Activated CD4-positive, alpha-beta T cell treated with anti-CD3 and anti-CD28 coated beads, Interleukin-2, amount 10 ng/mL, durations not matched to agents 24 days and 14 days (primary cell): ENCODE results near the gene PTPRK. TPM values are rescaled to one million over a fixed set of nuclear protein-coding genes. Genes with fewer than 3 reads are reported as not detected.

Experiments used
- DNase-seq: peaks from one replicate; pipeline ENCODE4 v3.0.0; 2022
- H3K27ac Mint-ChIP-seq: one replicate; pipeline ENCODE4 v1.8.0; 2022; ENCODE audit warnings: mild to moderate bottlenecking, mixed read lengths
- H3K27me3 Mint-ChIP-seq: one replicate; pipeline ENCODE4 v1.8.0; 2022; ENCODE audit warnings: mixed read lengths
- H3K36me3 Mint-ChIP-seq: one replicate; pipeline ENCODE4 v1.8.0; 2022; ENCODE audit warnings: low read depth, mild to moderate bottlenecking, mixed read lengths
- H3K4me1 Mint-ChIP-seq: one replicate; pipeline ENCODE4 v1.8.0; 2021; ENCODE audit warnings: mixed read lengths
- H3K4me3 Mint-ChIP-seq: one replicate; pipeline ENCODE4 v1.8.0; 2022; ENCODE audit warnings: mild to moderate bottlenecking, moderate library complexity, mixed read lengths
- H3K9me3 Mint-ChIP-seq: one replicate; pipeline ENCODE4 v1.8.0; 2021; ENCODE audit warnings: mixed read lengths
- intact Hi-C: fragments of 100-400 bp; cut with micrococcal nuclease; formaldehyde crosslinking; loops from one replicate; pipeline ENCODE4 v1.15.1; 2023
- total RNA-seq: library from RNA; stranded (reverse); gene quantifications from 2 replicates; pipeline ENCODE4 v1.2.3, GENCODE V29; 2022

PTPRK gene
- total RNA-seq, 1 donor from 2014 or later: 3.6 TPM

DNA sequence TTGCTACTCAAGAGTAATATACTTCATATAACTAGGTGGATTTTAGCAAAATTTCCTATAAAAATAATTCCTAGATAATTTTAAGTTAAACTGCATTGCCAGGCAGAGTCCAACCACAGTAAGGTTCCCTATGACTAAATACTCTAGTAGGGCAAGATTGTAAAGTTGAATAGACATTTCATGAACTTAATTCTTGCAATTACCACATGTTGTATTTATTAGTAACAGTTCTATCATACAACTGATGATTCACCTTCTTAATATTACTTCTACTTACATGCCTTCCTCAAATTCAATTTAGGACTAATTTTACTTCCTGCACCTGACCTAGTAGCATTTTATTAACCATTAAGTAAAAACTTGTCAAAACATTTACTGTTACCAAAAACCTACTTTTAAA is 352.8 kb downstream of the PTPRK start:
- Mint-ChIP-seq H3K36me3 (no peaks in the 10 kb centered on the region), H3K4me1 (no peaks in the 10 kb centered on the region), H3K9me3 (no peaks in the 10 kb centered on the region), H3K27me3 (peaks cover 2% of the 10 kb centered on the region), H3K4me3 (no peak overlapping the region), H3K27ac (no peak overlapping the region)
- intact Hi-C loops: no loop called here
- no peak for DNase-seq

DNA sequence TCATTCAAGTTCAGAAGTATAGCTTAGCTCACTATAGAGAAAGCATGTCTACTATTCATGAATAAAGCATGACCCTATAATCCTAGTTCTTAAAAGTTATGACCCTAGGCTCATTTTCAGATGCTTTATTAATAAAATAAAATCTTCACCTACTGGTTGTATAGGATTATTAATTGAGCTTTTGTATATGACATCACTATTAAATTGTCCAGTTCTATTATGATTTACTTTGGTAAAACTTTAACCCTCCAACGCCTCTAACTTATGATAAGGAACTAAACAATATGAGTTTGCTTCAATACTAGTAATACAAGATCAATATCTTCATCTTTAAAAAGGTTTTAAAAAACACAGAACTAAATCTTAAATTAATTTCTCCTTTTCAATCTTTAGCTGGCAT is 356.1 kb downstream of the PTPRK start:
- no peaks in the 10 kb centered on the region for H3K4me1 Mint-ChIP-seq
- no peak overlapping the region for H3K4me3 Mint-ChIP-seq
- no peaks in the 10 kb centered on the region for H3K36me3 Mint-ChIP-seq
- no peaks in the 10 kb centered on the region for H3K9me3 Mint-ChIP-seq
- intact Hi-C loops: no loop called here
- peaks cover 6% of the 10 kb centered on the region for H3K27me3 Mint-ChIP-seq
- DNase-seq: no peak
- no peak overlapping the region for H3K27ac Mint-ChIP-seq

DNA sequence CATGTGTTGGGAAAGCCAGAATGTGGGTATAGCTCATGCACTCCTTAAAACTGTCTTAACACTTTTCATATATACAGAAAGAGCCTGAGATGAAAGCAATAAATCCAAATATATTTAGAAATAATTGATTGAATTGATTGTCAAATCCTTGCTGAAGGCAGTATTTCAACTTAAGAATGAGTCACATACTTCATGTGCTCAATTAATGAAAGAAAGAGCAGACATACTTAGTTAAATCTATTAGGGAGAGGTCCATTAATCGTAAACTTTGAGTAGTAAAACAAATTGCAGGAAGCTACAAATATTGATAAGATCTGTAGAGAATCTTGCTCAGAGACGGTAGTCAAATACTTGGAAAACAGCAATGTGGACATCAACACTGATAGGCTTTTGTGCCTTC is 358.0 kb downstream of the PTPRK start:
- Mint-ChIP-seq H3K36me3 (no peaks in the 10 kb centered on the region), H3K4me1 (no peaks in the 10 kb centered on the region), H3K27ac (no peak overlapping the region), H3K4me3 (no peak overlapping the region), H3K9me3 (no peaks in the 10 kb centered on the region), H3K27me3 (peaks cover 6% of the 10 kb centered on the region)
- no peak for DNase-seq
- intact Hi-C loops: no loop called here

DNA sequence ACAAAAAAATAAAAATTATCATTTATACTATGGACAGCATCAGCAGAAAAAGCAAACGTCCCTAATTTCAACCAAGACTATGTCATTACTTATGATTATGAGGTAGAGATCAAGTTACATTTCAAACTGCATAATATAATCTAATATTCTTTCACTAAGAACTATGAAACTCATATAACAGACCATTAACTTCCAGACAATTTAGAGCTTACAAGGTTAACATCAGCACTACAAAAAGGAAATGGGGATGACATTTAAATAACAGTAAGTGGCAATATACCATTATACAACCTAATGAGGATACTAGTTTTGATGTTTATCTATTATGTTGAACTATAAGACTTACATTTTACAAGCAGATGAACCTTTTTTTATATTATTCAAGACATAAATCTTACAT is 358.6 kb downstream of the PTPRK start:
- Mint-ChIP-seq H3K27me3 (peaks cover 6% of the 10 kb centered on the region), H3K9me3 (no peaks in the 10 kb centered on the region), H3K4me1 (no peaks in the 10 kb centered on the region), H3K36me3 (no peaks in the 10 kb centered on the region), H3K4me3 (no peak overlapping the region), H3K27ac (no peak overlapping the region)
- intact Hi-C loops: no loop called here
- DNase-seq: no peak

DNA sequence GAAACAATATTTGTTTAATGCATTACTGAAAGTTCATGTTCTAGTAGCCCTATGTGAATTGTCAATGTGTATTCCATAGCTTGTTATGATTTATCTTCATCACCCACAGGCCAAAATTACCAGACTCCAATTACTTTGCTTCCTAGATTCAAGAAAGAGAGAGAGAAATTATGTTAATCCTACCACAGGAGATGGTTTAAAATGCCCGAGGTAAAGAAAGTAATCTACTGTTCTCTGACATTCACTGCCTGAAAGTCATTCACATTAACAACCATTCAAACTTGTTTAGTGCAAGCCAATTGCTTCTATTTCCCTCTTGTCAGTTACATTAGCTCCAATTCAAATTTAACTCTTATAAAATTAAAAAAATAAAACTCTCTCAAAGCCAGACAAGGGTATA is 359.1 kb downstream of the PTPRK start:
- no peaks in the 10 kb centered on the region for H3K9me3 Mint-ChIP-seq
- H3K27ac Mint-ChIP-seq: no peak overlapping the region
- H3K4me1 Mint-ChIP-seq: peaks cover 2% of the 10 kb centered on the region
- H3K27me3 Mint-ChIP-seq: peaks cover 6% of the 10 kb centered on the region
- intact Hi-C loops: no loop called here
- DNase-seq: no peak
- no peak overlapping the region for H3K4me3 Mint-ChIP-seq
- no peaks in the 10 kb centered on the region for H3K36me3 Mint-ChIP-seq

DNA sequence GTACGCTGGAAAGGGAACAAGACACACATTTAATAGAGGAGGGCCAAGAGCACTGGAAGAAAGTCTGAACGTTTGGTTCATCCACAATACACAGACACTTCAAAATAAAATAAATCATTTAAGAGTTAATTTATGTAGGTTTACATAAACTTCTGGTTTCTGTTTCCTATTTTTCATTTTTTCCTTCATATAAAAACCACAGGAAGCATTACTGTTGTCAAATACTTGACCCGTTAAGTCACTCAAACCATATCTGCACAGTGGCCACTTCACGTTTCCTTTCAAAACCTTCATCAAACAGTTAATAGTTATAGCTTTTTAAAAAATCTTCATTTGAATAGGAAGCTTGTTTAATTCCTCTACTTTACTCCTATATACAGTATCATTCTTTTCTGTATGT is 361.9 kb downstream of the PTPRK start:
- H3K36me3 Mint-ChIP-seq: no peaks in the 10 kb centered on the region
- intact Hi-C loops: no loop called here

DNA sequence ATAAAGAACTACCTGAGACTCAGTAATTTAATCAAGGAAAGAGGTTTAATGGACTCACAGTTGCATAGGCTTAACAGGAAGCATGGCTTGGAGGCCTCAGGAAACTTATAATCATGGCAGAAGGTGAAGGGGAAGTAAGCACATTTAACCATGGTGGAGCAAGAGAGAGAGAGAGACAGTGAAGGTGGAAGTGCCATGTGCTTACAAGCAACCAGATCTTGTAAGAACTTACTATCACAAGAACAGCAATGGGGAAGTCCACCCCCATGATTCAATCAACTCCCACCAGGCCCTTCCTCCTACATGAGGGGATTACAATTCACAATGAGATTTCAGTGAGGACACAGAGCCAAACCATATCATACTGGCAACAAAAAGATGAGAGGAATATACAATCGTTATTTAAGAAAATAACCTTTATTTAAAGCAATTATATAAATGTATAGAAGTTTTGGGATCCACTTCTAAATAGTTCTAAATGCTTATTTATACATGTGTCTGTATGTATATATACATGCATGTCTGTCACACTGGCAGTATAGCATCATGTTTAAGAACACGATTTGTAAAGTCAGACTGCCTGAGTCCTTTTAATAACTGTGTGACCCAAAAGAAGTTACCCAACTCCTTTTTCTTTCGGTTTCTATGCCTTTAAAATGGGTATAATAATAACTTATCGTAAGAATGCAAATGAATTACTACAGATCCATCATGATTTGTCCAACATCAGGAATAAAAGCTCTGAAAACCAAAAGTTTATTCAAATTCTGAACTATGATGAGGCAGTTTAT is 363.9 kb downstream of the PTPRK start:
- no peak overlapping the region for H3K4me3 Mint-ChIP-seq
- H3K9me3 Mint-ChIP-seq: no peaks in the 10 kb centered on the region
- peaks cover 8% of the 10 kb centered on the region for H3K27me3 Mint-ChIP-seq
- no peaks in the 10 kb centered on the region for H3K36me3 Mint-ChIP-seq
- intact Hi-C loops: no loop called here
- H3K4me1 Mint-ChIP-seq: peaks cover 4% of the 10 kb centered on the region
- no peak overlapping the region for H3K27ac Mint-ChIP-seq
- DNase-seq: no peak

More for the DNA sequence above, 361.9 kb downstream of the PTPRK start:
- Mint-ChIP-seq H3K4me3 (no peak overlapping the region), H3K27me3 (peaks cover 3% of the 10 kb centered on the region), H3K27ac (no peak overlapping the region), H3K9me3 (no peaks in the 10 kb centered on the region), H3K4me1 (peaks cover 4% of the 10 kb centered on the region)
- no peak for DNase-seq

DNA sequence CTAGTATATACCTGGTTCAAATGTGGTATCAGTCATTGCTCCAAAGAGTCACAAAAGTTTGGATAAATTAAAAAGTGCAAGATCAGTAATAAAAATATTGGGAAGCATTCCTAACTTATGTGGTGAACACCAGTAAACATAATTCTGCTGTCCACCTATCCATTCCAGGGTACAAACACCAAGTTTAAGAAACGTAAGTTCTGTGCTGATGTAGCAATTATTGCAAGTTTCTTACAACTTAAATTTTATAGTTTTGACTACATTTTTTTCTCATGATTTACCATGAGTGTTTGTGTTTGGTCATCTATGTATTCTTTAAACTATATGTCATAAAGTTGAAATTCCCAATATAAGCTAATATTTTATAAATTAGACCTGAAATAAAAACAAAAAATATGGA is 364.6 kb downstream of the PTPRK start:
- peaks cover 8% of the 10 kb centered on the region for H3K27me3 Mint-ChIP-seq
- H3K4me1 Mint-ChIP-seq: peaks cover 4% of the 10 kb centered on the region
- no peaks in the 10 kb centered on the region for H3K9me3 Mint-ChIP-seq
- H3K27ac Mint-ChIP-seq: no peak overlapping the region
- no peak overlapping the region for H3K4me3 Mint-ChIP-seq
- DNase-seq: no peak
- H3K36me3 Mint-ChIP-seq: no peaks in the 10 kb centered on the region
- intact Hi-C loops: no loop called here

DNA sequence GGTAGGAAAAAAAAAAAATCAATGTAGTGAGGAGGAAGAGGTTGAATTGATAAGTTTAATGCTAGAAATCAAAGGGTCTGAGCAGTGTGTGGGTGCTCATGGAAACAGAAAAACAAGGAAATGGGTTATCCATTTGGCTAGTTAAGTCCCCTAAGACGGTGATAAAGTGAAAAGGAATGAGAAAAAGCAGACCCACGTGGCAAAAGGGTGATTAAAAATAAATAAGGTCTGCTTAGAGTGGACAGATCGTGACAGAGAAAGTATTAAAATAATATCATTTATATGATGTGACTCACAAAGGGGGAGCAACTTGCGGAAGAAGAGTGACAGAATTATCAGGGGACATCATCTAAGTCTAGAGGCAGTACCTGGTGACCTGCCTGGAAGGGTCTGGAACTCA is 367.8 kb downstream of the PTPRK start:
- Mint-ChIP-seq H3K36me3 (no peaks in the 10 kb centered on the region), H3K9me3 (peaks cover 3% of the 10 kb centered on the region), H3K4me3 (no peak overlapping the region), H3K27me3 (peaks cover 9% of the 10 kb centered on the region), H3K4me1 (peaks cover 4% of the 10 kb centered on the region), H3K27ac (no peak overlapping the region)
- DNase-seq: no peak
- intact Hi-C loops: no loop called here

DNA sequence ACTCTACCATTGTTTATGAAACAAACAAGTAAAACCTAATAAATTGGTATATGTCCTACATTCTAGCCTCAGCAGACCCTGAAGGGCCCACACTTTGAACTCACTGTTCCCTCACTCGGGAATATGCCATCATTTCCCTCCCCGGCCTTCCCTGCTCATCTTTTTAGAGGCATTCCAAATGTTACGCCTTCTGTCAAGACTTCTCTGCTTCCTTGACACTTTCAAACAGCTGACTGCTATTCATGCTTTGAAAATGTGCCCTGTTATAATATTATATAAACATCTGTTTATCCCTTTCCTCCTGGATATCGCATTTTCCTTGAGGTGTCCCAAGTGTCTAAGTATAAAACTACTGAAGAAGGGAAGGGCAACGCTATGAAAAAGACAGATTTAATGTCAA is 370.0 kb downstream of the PTPRK start:
- H3K27ac Mint-ChIP-seq: no peak overlapping the region
- H3K36me3 Mint-ChIP-seq: no peaks in the 10 kb centered on the region
- no peaks in the 10 kb centered on the region for H3K4me1 Mint-ChIP-seq
- H3K27me3 Mint-ChIP-seq: peaks cover 9% of the 10 kb centered on the region
- no peak overlapping the region for H3K4me3 Mint-ChIP-seq
- no peak for DNase-seq
- peaks cover 3% of the 10 kb centered on the region for H3K9me3 Mint-ChIP-seq
- intact Hi-C loops: no loop called here

DNA sequence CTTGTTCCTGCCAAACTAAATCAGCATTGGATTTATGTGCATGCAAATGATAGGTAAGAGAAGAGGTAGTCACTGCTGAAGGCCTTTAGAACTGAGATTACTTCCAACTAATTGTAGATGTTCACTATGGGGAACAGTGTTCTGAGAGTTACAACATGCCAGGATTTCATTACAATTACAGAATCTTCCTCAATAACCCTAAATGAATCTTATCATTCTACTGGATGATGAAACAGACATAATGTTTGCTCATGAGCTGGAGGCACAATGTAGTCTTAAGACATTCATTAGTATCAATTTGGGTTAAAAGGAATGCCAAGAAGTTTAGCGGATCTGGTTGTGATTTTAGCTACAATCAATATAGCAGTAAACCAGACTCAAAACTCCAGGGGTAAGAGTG is 370.6 kb downstream of the PTPRK start:
- no peak overlapping the region for H3K27ac Mint-ChIP-seq
- H3K36me3 Mint-ChIP-seq: no peaks in the 10 kb centered on the region
- H3K4me3 Mint-ChIP-seq: no peak overlapping the region
- no peaks in the 10 kb centered on the region for H3K4me1 Mint-ChIP-seq
- H3K27me3 Mint-ChIP-seq: peaks cover 9% of the 10 kb centered on the region
- no peak for DNase-seq
- H3K9me3 Mint-ChIP-seq: peaks cover 3% of the 10 kb centered on the region
- intact Hi-C loops: no loop called here

DNA sequence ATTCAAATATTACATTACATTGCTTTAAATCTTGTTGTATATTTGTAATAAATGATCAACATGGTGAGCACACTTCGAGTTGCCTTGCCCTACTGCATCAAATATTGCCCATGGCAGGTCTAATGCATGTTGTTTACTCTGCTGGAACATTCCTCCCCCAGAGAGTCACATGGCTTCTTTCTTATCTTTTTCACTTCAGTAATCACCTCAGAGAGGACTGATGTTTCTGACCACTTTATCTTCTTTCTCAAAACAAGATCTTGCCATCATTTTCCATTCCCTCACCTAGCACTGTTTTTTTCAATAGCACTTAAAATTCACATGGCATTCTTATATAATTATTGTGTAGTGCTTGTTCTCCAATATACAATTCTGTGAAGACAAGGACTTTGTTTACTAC is 376.1 kb downstream of the PTPRK start:
- Mint-ChIP-seq H3K27ac (no peak overlapping the region), H3K4me3 (no peak overlapping the region), H3K4me1 (peaks cover 4% of the 10 kb centered on the region), H3K9me3 (peaks cover 9% of the 10 kb centered on the region), H3K36me3 (no peaks in the 10 kb centered on the region), H3K27me3 (peaks cover 7% of the 10 kb centered on the region)
- no peak for DNase-seq
- intact Hi-C loops: no loop called here

DNA sequence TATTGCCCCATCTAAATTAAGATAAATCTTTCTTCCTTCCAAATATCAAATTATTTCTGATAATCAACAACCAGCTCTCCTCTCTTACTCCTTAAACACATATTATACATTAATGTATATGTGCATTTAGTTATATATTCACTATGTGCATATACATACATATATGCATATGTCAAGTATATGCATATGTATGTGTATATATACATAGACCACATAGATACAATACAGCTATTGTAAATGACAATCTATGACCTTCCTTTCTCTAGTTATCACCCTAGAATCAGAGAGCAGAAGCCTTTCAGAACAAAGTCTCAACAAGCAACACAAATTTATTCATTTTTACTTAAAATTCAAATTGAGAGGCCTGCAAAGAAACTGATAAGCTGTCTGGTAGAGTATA is 378.5 kb downstream of the PTPRK start:
- H3K4me1 Mint-ChIP-seq: peaks cover 4% of the 10 kb centered on the region
- intact Hi-C loops: no loop called here
- no peak overlapping the region for H3K27ac Mint-ChIP-seq
- DNase-seq: no peak
- peaks cover 5% of the 10 kb centered on the region for H3K9me3 Mint-ChIP-seq
- no peak overlapping the region for H3K4me3 Mint-ChIP-seq
- no peaks in the 10 kb centered on the region for H3K36me3 Mint-ChIP-seq
- peaks cover 7% of the 10 kb centered on the region for H3K27me3 Mint-ChIP-seq

DNA sequence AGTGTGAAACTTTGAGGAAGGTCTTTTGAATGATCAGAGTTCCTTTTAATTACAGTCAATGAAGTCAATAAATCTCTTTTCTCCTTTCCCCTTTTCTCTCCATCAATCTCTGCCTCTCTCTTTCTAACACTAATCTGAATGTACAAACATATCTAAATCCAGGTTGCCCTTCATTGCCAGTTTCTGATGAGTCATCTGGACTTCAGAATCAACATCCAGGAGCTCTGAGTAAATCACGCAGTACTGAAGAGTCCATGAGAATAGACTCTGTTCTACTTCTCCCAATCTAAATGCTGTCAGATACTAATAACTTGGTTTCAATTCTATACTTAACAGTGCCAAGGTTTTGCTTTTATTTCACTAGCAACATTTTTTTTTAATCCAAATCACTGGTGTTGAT is 380.9 kb downstream of the PTPRK start:
- H3K4me1 Mint-ChIP-seq: peaks cover 12% of the 10 kb centered on the region
- H3K27ac Mint-ChIP-seq: no peak overlapping the region
- H3K27me3 Mint-ChIP-seq: peaks cover 7% of the 10 kb centered on the region
- intact Hi-C loops: no loop called here
- H3K4me3 Mint-ChIP-seq: no peak overlapping the region
- DNase-seq: no peak
- H3K36me3 Mint-ChIP-seq: no peaks in the 10 kb centered on the region
- H3K9me3 Mint-ChIP-seq: peaks cover 10% of the 10 kb centered on the region

DNA sequence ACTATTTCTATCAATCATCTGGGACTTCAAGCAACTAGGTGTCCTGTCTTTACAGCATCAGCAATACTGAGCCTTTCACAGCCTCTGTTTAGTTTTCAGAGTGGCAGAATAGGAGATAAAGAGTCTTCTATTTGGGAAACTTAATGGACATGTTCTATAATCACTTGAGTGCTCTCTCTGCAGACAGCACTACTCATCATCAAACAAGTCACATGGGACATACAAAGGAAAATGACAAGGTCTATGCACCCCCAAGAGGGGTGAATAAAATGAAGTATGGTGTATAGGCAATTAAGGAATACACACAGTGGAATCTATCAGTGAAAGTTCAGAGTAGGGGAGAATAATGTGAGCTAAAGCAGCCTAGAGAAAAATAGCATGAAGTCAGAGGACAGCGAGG is 381.7 kb downstream of the PTPRK start:
- peaks cover 6% of the 10 kb centered on the region for H3K9me3 Mint-ChIP-seq
- intact Hi-C loops: no loop called here
- H3K27ac Mint-ChIP-seq: no peak overlapping the region
- peaks cover 8% of the 10 kb centered on the region for H3K4me1 Mint-ChIP-seq
- H3K4me3 Mint-ChIP-seq: no peak overlapping the region
- DNase-seq: no peak
- peaks cover 5% of the 10 kb centered on the region for H3K27me3 Mint-ChIP-seq
- no peaks in the 10 kb centered on the region for H3K36me3 Mint-ChIP-seq
